IMR-90 (cell line): Measurements from ENCODE around the gene ZNF607. TPM values are rescaled to one million over a fixed set of nuclear protein-coding genes. Genes with fewer than 3 reads are reported as not detected.

Source experiments
- ATAC-seq: fragments of 200-7000 bp; cut with Tn5 transposase; 2 replicates; pipeline ENCODE4 v1.9.1; 2020; ENCODE audit warnings: low read depth, mild to moderate bottlenecking, moderate library complexity
- BruUV-seq: library from RNA; stranded (reverse); fragments of 400-500 nt; replicated peaks from 2 replicates; lab custom pipeline; 2021; lab: Mats Ljungman, UMichigan
- CTCF ChIA-PET: fragments of 300-600 bp; formaldehyde crosslinking; extraction: SDS; loops from one replicate; lab custom pipeline; 2021; ENCODE audit warnings: antibody characterized with exemption; lab: Yijun Ruan, JAX
- POLR2A ChIA-PET: fragments of 300-600 bp; sonication (Branson Sonifier 250); formaldehyde crosslinking; loops from one replicate; lab custom pipeline; 2022; ENCODE audit warnings: antibody characterized with exemption; ENCODE audit not compliant: unreplicated experiment; lab: Charles Lee
- DNase-seq: peaks from one replicate; pipeline ENCODE4 v3.0.0; 2013
- H2AFZ ChIP-seq: replicated peaks from 2 replicates; pipeline ENCODE3; 2013; ENCODE audit warnings: low read length, mild to moderate bottlenecking; ENCODE audit not compliant: poor library complexity
- H2AK5ac ChIP-seq: 2 replicates; pipeline ENCODE4 v1.6.1; 2013; ENCODE audit warnings: low read depth, low read length, inconsistent platforms
- H2AK9ac ChIP-seq: replicated peaks from 2 replicates; pipeline ENCODE3; 2013; ENCODE audit warnings: mild to moderate bottlenecking, low read depth, low read length, moderate library complexity; ENCODE audit not compliant: poor library complexity
- H2BK120ac ChIP-seq: 2 replicates; pipeline ENCODE4 v1.6.1; 2013; ENCODE audit warnings: low read depth, low read length, inconsistent platforms
- H2BK15ac ChIP-seq: 3 replicates; pipeline ENCODE4 v1.6.1; 2013; ENCODE audit warnings: low read depth, low read length, inconsistent platforms
- H2BK20ac ChIP-seq: 2 replicates; pipeline ENCODE4 v1.6.1; 2013; ENCODE audit warnings: low read depth, mild to moderate bottlenecking, inconsistent platforms, low read length, moderate library complexity
- H2BK5ac ChIP-seq: 2 replicates; pipeline ENCODE4 v1.6.1; 2013; ENCODE audit warnings: mild to moderate bottlenecking, low read depth, low read length, inconsistent platforms; ENCODE audit not compliant: poor library complexity, severe bottlenecking
- H3K14ac ChIP-seq: replicated peaks from 2 replicates; pipeline ENCODE4 v1.6.1; 2013; ENCODE audit warnings: low read depth, low read length, inconsistent platforms
- H3K18ac ChIP-seq: 2 replicates; pipeline ENCODE4 v1.6.1; 2013; ENCODE audit warnings: low read depth, low read length, control low read depth
- H3K23ac ChIP-seq: 2 replicates; pipeline ENCODE4 v1.6.1; 2013; ENCODE audit warnings: low read depth, low read length, inconsistent platforms
- H3K27ac ChIP-seq: 2 replicates; pipeline ENCODE4 v1.5.1; 2013; ENCODE audit warnings: mild to moderate bottlenecking, control low read depth, low read length; ENCODE audit not compliant: insufficient read depth
- H3K27me3 ChIP-seq: 2 replicates; pipeline ENCODE4 v1.6.1; 2013; ENCODE audit warnings: low read length; ENCODE audit not compliant: control insufficient read depth, insufficient read depth
- H3K36me3 ChIP-seq: 2 replicates; pipeline ENCODE4 v1.6.1; 2013; ENCODE audit warnings: low read length, mixed read lengths; ENCODE audit not compliant: control insufficient read depth, insufficient read depth
- H3K4ac ChIP-seq: 2 replicates; pipeline ENCODE4 v1.6.1; 2013; ENCODE audit warnings: low read depth, low read length, inconsistent platforms
- H3K4me1 ChIP-seq: 2 replicates; pipeline ENCODE4 v1.6.1; 2013; ENCODE audit warnings: low read length, mixed read lengths; ENCODE audit not compliant: control insufficient read depth, insufficient read depth
- H3K4me2 ChIP-seq: 2 replicates; pipeline ENCODE4 v1.6.1; 2013; ENCODE audit warnings: low read depth, mild to moderate bottlenecking, control low read depth, low read length, moderate library complexity
- H3K4me3 ChIP-seq: 2 replicates; pipeline ENCODE4 v1.5.1; 2013; ENCODE audit warnings: low read depth, mild to moderate bottlenecking, control low read depth, low read length, moderate library complexity; ENCODE audit not compliant: insufficient read depth
- H3K56ac ChIP-seq: 2 replicates; pipeline ENCODE4 v1.6.1; 2013; ENCODE audit warnings: low read length, inconsistent platforms; ENCODE audit not compliant: insufficient read depth; ENCODE audit errors: extremely low read depth
- H3K79me1 ChIP-seq, 2 experiments: 2 replicates each; pipeline ENCODE4 v1.6.1; 2013; ENCODE audit warnings: low read length in 2 of 2, inconsistent platforms in 1 of 2, low read depth in 1 of 2
- H3K9ac ChIP-seq: 2 replicates; pipeline ENCODE4 v1.6.1; 2013; ENCODE audit warnings: low read depth, low read length, control low read depth
- H3K9me1 ChIP-seq: 2 replicates; pipeline ENCODE4 v1.6.1; 2013; ENCODE audit warnings: low read length, inconsistent platforms; ENCODE audit not compliant: insufficient read depth
- H3K9me3 ChIP-seq: 2 replicates; pipeline ENCODE4 v1.6.1; 2013; ENCODE audit warnings: low read length; ENCODE audit not compliant: control insufficient read depth, insufficient read depth
- H4K20me1 ChIP-seq: 2 replicates; pipeline ENCODE4 v1.6.1; 2013; ENCODE audit warnings: low read length, inconsistent platforms; ENCODE audit not compliant: insufficient read depth
- H4K5ac ChIP-seq: 2 replicates; pipeline ENCODE4 v1.6.1; 2013; ENCODE audit warnings: mild to moderate bottlenecking, low read depth, low read length, control low read depth
- H4K8ac ChIP-seq, 2 experiments: 2 replicates each; pipeline ENCODE4 v1.6.1; 2013; ENCODE audit warnings: low read depth in 2 of 2, low read length in 2 of 2, control low read depth in 1 of 2, inconsistent platforms in 1 of 2
- H4K91ac ChIP-seq: 2 replicates; pipeline ENCODE4 v1.6.1; 2013; ENCODE audit warnings: low read depth, low read length, inconsistent platforms; ENCODE audit not compliant: insufficient read depth
- BHLHE40 ChIP-seq: fragments of 150-350 bp; IDR thresholded peaks from 2 replicates; pipeline ENCODE4 v1.6.1; 2016; ENCODE audit warnings: mild to moderate bottlenecking, low read depth, low read length
- CEBPB ChIP-seq: IDR thresholded peaks from 2 replicates; pipeline ENCODE4 v1.6.1; 2012; ENCODE audit warnings: low read depth, low read length, improper control_type of control experiment
- CHD1 ChIP-seq: IDR thresholded peaks from 2 replicates; pipeline ENCODE4 v1.6.1; 2012; ENCODE audit warnings: low read depth, low read length, improper control_type of control experiment
- FOS ChIP-seq: fragments of 150-350 bp; IDR thresholded peaks from 2 replicates; pipeline ENCODE4 v1.6.1; 2016; ENCODE audit warnings: low read depth, low read length
- MAFK ChIP-seq: IDR thresholded peaks from 2 replicates; pipeline ENCODE4 v1.6.1; 2012; ENCODE audit warnings: low read depth, low read length, improper control_type of control experiment
- MAZ ChIP-seq: IDR thresholded peaks from 2 replicates; pipeline ENCODE4 v1.6.1; 2012; ENCODE audit warnings: low read depth, mild to moderate bottlenecking, low read length, improper control_type of control experiment, moderate library complexity, borderline replicate concordance
- MXI1 ChIP-seq: IDR thresholded peaks from 2 replicates; pipeline ENCODE4 v1.6.1; 2012; ENCODE audit warnings: low read depth, mild to moderate bottlenecking, low read length, moderate library complexity, borderline replicate concordance
- NFE2L2 ChIP-seq: fragments of 150-350 bp; IDR thresholded peaks from 2 replicates; pipeline ENCODE4 v1.6.1; 2016; ENCODE audit warnings: low read depth, mild to moderate bottlenecking, low read length
- POLR2A ChIP-seq: IDR thresholded peaks from 2 replicates; pipeline ENCODE4 v1.6.1; 2012; ENCODE audit warnings: mild to moderate bottlenecking, low read depth, low read length
- RAD21 ChIP-seq: IDR thresholded peaks from 2 replicates; pipeline ENCODE4 v1.6.1; 2012; ENCODE audit warnings: low read length, improper control_type of control experiment
- RCOR1 ChIP-seq: IDR thresholded peaks from 2 replicates; pipeline ENCODE4 v1.6.1; 2012; ENCODE audit warnings: mild to moderate bottlenecking, low read length, improper control_type of control experiment; ENCODE audit not compliant: insufficient replicate concordance
- RFX5 ChIP-seq: IDR thresholded peaks from 2 replicates; pipeline ENCODE4 v1.8.0; 2012; ENCODE audit warnings: low read depth, mild to moderate bottlenecking, low read length, moderate library complexity
- SMC3 ChIP-seq: fragments of 150-350 bp; IDR thresholded peaks from 2 replicates; pipeline ENCODE4 v1.6.1; 2016; ENCODE audit warnings: low read depth, mild to moderate bottlenecking, antibody characterized with exemption, low read length, moderate library complexity
- WGBS, 2 experiments: methylation state at CpG; one replicate each; pipeline versions ENCODE4 v1.1.5 to v1.1.7; 2013; ENCODE audit warnings: missing lambda C conversion rate in 2 of 2; ENCODE audit not compliant: insufficient read length in 1 of 2; ENCODE audit errors: extremely low coverage in 2 of 2; 5-methylcytosine and 5-hydroxymethylcytosine counted together
- dilution Hi-C: fragments of 300-500 bp; cut with HindIII; formaldehyde crosslinking; loops from one replicate; pipeline ENCODE4 v1.14.3; 2018; ENCODE audit warnings: low sequenced_read_pairs; ENCODE audit not compliant: unreplicated experiment
- in situ Hi-C: fragments of 300-500 bp; cut with MboI; formaldehyde crosslinking; loops from 3 replicates; pipeline ENCODE4 v1.14.3; 2019; ENCODE audit warnings: low sequenced_read_pairs, inconsistent platforms, mixed read lengths
- intact Hi-C: fragments of 100-400 bp; cut with micrococcal nuclease; formaldehyde crosslinking; loops from 2 replicates; pipeline ENCODE4 v1.10.0; 2022
- polyA plus RNA-seq, 3 experiments: library from polyadenylated mRNA; depleted of rRNA; stranded (reverse); fragments of >200 nt; gene quantifications; 2 replicates each; pipeline ENCODE4 v1.2.3, GENCODE V29; 2012; ENCODE audit warnings: low replicate concordance in 1 of 3
- total RNA-seq: library from RNA; depleted of rRNA; stranded (reverse); fragments of >200 nt; gene quantifications from 2 replicates; pipeline ENCODE4 v1.2.3, GENCODE V29; 2012
- TF ChIP-seq, protein P1 (sequence below): conservative IDR thresholded peaks from 2 replicates; pipeline ENCODE4 v1.5.1; 2012; ENCODE audit warnings: mild to moderate bottlenecking, low read depth, low read length, improper control_type of control experiment
- TF ChIP-seq, protein P2 (sequence below): fragments of 150-350 bp; IDR thresholded peaks from 2 replicates; pipeline ENCODE4 v1.6.1; 2016; ENCODE audit warnings: low read depth, mild to moderate bottlenecking, low read length, moderate library complexity, borderline replicate concordance
- TF ChIP-seq, protein P3 (sequence below): fragments of 150-350 bp; IDR thresholded peaks from 2 replicates; pipeline ENCODE4 v1.6.1; 2017; ENCODE audit warnings: mild to moderate bottlenecking, antibody characterized with exemption, low read length, low read depth

Gene ZNF607
- total and polyA plus RNA-seq, 2 of the 4 experiments (the other 2 are of a cell fraction), result 1.2 to 2.7 TPM

DNA sequence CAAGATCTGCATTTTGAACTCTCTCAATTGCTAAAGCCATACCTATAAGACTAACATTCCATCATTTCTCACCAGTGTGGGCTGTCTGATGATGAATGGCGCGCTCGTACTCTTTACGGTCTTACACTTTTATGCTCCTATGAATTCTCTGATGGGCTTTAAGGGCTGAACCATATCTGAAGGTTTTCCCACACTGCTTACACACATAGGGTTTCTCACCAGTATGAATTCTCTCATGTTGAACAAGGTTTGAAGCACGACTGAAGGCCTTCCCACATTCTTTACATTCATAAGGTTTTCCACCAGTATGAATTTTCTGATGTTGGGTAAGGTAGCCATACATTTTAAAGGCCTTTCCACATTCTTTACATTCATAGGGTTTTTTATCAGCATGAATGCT is 18.8 kb upstream of the ZNF607 start:
- H3K18ac ChIP-seq, result no peak overlapping the region
- no peak overlapping the region for H4K5ac ChIP-seq
- H3K36me3 ChIP-seq, result peaks cover 8% of the 10 kb centered on the region
- peaks cover 42% of the 10 kb centered on the region for H3K9me3 ChIP-seq
- no peak for DNase-seq
- CTCF ChIA-PET, result no interaction called here
- H2AFZ ChIP-seq, result no peak overlapping the region
- H3K79me1 ChIP-seq, result no peaks in the 10 kb centered on the region
- no peak overlapping the region for H4K91ac ChIP-seq
- no peak overlapping the region for H3K56ac ChIP-seq
- TF ChIP-seq MAZ, result no peak
- no peak for TF ChIP-seq POLR2A
- no peak for TF ChIP-seq MAFK
- TF ChIP-seq, protein P1, sequence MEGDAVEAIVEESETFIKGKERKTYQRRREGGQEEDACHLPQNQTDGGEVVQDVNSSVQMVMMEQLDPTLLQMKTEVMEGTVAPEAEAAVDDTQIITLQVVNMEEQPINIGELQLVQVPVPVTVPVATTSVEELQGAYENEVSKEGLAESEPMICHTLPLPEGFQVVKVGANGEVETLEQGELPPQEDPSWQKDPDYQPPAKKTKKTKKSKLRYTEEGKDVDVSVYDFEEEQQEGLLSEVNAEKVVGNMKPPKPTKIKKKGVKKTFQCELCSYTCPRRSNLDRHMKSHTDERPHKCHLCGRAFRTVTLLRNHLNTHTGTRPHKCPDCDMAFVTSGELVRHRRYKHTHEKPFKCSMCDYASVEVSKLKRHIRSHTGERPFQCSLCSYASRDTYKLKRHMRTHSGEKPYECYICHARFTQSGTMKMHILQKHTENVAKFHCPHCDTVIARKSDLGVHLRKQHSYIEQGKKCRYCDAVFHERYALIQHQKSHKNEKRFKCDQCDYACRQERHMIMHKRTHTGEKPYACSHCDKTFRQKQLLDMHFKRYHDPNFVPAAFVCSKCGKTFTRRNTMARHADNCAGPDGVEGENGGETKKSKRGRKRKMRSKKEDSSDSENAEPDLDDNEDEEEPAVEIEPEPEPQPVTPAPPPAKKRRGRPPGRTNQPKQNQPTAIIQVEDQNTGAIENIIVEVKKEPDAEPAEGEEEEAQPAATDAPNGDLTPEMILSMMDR, result no peak
- TF ChIP-seq BHLHE40, result no peak
- TF ChIP-seq, protein P2, sequence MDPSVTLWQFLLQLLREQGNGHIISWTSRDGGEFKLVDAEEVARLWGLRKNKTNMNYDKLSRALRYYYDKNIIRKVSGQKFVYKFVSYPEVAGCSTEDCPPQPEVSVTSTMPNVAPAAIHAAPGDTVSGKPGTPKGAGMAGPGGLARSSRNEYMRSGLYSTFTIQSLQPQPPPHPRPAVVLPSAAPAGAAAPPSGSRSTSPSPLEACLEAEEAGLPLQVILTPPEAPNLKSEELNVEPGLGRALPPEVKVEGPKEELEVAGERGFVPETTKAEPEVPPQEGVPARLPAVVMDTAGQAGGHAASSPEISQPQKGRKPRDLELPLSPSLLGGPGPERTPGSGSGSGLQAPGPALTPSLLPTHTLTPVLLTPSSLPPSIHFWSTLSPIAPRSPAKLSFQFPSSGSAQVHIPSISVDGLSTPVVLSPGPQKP, result no peak
- no peak for TF ChIP-seq CHD1
- no peak for TF ChIP-seq RCOR1
- TF ChIP-seq NFE2L2, result no peak
- TF ChIP-seq RAD21, result no peak
- no peak for TF ChIP-seq FOS
- TF ChIP-seq, protein P3, sequence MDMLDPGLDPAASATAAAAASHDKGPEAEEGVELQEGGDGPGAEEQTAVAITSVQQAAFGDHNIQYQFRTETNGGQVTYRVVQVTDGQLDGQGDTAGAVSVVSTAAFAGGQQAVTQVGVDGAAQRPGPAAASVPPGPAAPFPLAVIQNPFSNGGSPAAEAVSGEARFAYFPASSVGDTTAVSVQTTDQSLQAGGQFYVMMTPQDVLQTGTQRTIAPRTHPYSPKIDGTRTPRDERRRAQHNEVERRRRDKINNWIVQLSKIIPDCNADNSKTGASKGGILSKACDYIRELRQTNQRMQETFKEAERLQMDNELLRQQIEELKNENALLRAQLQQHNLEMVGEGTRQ, result no peak
- no peak for TF ChIP-seq MXI1
- no peak for TF ChIP-seq SMC3
- no peak for TF ChIP-seq RFX5
- TF ChIP-seq CEBPB, result no peak
- no TSS peak for BruUV-seq
- no peak overlapping the region for H2BK20ac ChIP-seq
- H2BK15ac ChIP-seq, result no peak overlapping the region
- H2AK9ac ChIP-seq, result no peak overlapping the region
- H3K4me1 ChIP-seq, result no peaks in the 10 kb centered on the region
- no peaks in the 10 kb centered on the region for H3K27me3 ChIP-seq
- no peak overlapping the region for H3K4me2 ChIP-seq
- H2AK5ac ChIP-seq, result no peak overlapping the region
- no peaks in the 10 kb centered on the region for H3K9me1 ChIP-seq
- H2BK120ac ChIP-seq, result no peak overlapping the region
- intact Hi-C loops (no loop called here), in situ Hi-C loops (no loop called here), dilution Hi-C loops (no loop called here)
- H3K27ac ChIP-seq, result no peak overlapping the region
- no peak overlapping the region for H2BK5ac ChIP-seq
- ATAC-seq, result no peak
- no peaks in the 10 kb centered on the region for H4K20me1 ChIP-seq
- WGBS, 2 experiments, result 93% methylated on average over 3 of the region's 5 CpGs; no CpG with 5 or more reads in 1 of the 2 experiments
- no peak overlapping the region for H3K23ac ChIP-seq
- no peak overlapping the region for H3K9ac ChIP-seq
- POLR2A ChIA-PET, result no interaction called here
- H3K4ac ChIP-seq, result no peak overlapping the region
- no peak overlapping the region for H4K8ac ChIP-seq
- no peak overlapping the region for H3K14ac ChIP-seq
- no peak overlapping the region for H3K4me3 ChIP-seq
